Stimulated activated CD4-positive, alpha-beta T cell treated with anti-CD3 and anti-CD28 coated beads, Interleukin-4, amount 100 ng/mL, for 48 hours (primary cell): ENCODE results near the gene ST3GAL2.

Source experiments
- DNase-seq, 2 donors: peaks; one replicate each; pipeline ENCODE4 v3.0.0-alpha.2; 2020; ENCODE audit warnings: low read depth in 2 of 2

The ST3GAL2 gene

GRCh38 chr16:70438969-70439862 is at the start of gene ST3GAL2:
TSS of gene ST3GAL2 (minus strand) at chr16:70439100. CDS start at chr16:70398530, 40,570 bp downstream.
- DNase-seq = peak; percentile 87 to 92

GRCh38 chr16:70484867-70485266 is 46.0 kb upstream of the ST3GAL2 start:
- no peak for DNase-seq

GRCh38 chr16:70483426-70483825 is 44.5 kb upstream of the ST3GAL2 start:
- DNase-seq = no peak

GRCh38 chr16:70482624-70483023 is 43.7 kb upstream of the ST3GAL2 start:
- no peak for DNase-seq

- no peak for DNase-seq
Measured at GRCh38 chr16:70481929-70482536, 43.1 kb upstream of the ST3GAL2 start.

GRCh38 chr16:70480127-70481105 is 41.5 kb upstream of the ST3GAL2 start:
- no peak for DNase-seq

- DNase-seq = no peak
Measured at GRCh38 chr16:70478912-70479341, 40.0 kb upstream of the ST3GAL2 start.

- DNase-seq = no peak
Measured at GRCh38 chr16:70478169-70478568, 39.3 kb upstream of the ST3GAL2 start.

GRCh38 chr16:70476272-70477020 is 37.5 kb upstream of the ST3GAL2 start:
- DNase-seq = peak; percentile 28 to 38

GRCh38 chr16:70475054-70475871 is 36.4 kb upstream of the ST3GAL2 start:
- no peak for DNase-seq

- no peak for DNase-seq
Measured at GRCh38 chr16:70474320-70475053, 35.6 kb upstream of the ST3GAL2 start.

- DNase-seq = no peak
Measured at GRCh38 chr16:70473446-70474319, 34.8 kb upstream of the ST3GAL2 start.

GRCh38 chr16:70472786-70473433 is 34.0 kb upstream of the ST3GAL2 start:
- DNase-seq = no peak

GRCh38 chr16:70470927-70471341 is 32.0 kb upstream of the ST3GAL2 start:
- DNase-seq = no peak

- DNase-seq = no peak
Measured at GRCh38 chr16:70470141-70470926, 31.4 kb upstream of the ST3GAL2 start.

GRCh38 chr16:70468776-70469525 is 30.1 kb upstream of the ST3GAL2 start:
- no peak for DNase-seq
